Spleen (tissue), 11 donors: ENCODE data around the gene NEDD4L. TPM values are rescaled to one million over a fixed set of nuclear protein-coding genes. Genes with fewer than 3 reads are reported as not detected.

Experiments
- DNase-seq: peaks from one replicate; pipeline ENCODE4 v3.0.0-alpha.2; 2020
- H3K27ac ChIP-seq, 8 donors: fragments of 200-600 bp; sonication (generic) in 7 of 8; 1 replicate in 4 of 8; 2 replicates in 4 of 8; pipeline versions ENCODE4 v1.5.0 to v1.8.0; 2016 to 2021; ENCODE audit warnings: inconsistent platforms in 4 of 8, mild to moderate bottlenecking in 4 of 8, moderate library complexity in 1 of 8
- H3K27me3 ChIP-seq, 7 donors: fragments of 200-600 bp; sonication (generic) in 6 of 7; replicated peaks in 1 of 7; 1 replicate in 4 of 7; 2 replicates in 3 of 7; pipeline versions ENCODE4 v1.5.0 to v1.8.0; 2016 to 2021; ENCODE audit warnings: inconsistent platforms in 3 of 7, mild to moderate bottlenecking in 1 of 7
- H3K36me3 ChIP-seq, 6 donors: fragments of 200-600 bp; sonication (generic) in 5 of 6; 1 replicate in 4 of 6; 2 replicates in 2 of 6; pipeline versions ENCODE4 v1.5.0 to v1.8.0; 2016 to 2021; ENCODE audit warnings: inconsistent platforms in 2 of 6
- H3K4me1 ChIP-seq, 6 donors: fragments of 200-600 bp; sonication (generic) in 5 of 6; 1 replicate in 3 of 6; 2 replicates in 3 of 6; pipeline versions ENCODE4 v1.5.0 to v1.8.0; 2016 to 2021; ENCODE audit warnings: inconsistent platforms in 3 of 6
- H3K4me3 ChIP-seq, 8 donors: fragments of 200-600 bp; sonication (generic) in 7 of 8; 1 replicate in 4 of 8; 2 replicates in 4 of 8; pipeline versions ENCODE4 v1.5.0 to v1.8.0; 2016 to 2021; ENCODE audit warnings: inconsistent platforms in 4 of 8, mild to moderate bottlenecking in 4 of 8, moderate library complexity in 2 of 8
- H3K9me3 ChIP-seq, 8 donors: fragments of 200-600 bp; sonication (generic) in 7 of 8; 1 replicate in 4 of 8; 2 replicates in 4 of 8; pipeline versions ENCODE4 v1.5.0 to v1.8.0; 2016 to 2021; ENCODE audit warnings: inconsistent platforms in 4 of 8
- POLR2A ChIP-seq, 3 donors: fragments of 450-650 bp; IDR thresholded peaks; one replicate each; pipeline ENCODE4 v1.5.1; 2017; ENCODE audit warnings: antibody characterized with exemption in 3 of 3, mild to moderate bottlenecking in 1 of 3
- POLR2AphosphoS5 ChIP-seq, 3 donors: sonication (generic); formaldehyde crosslinking; IDR thresholded peaks; one replicate each; pipeline ENCODE4 v1.5.1; 2017; ENCODE audit warnings: antibody characterized with exemption in 3 of 3
- WGBS, 5 donors: extraction: QIAGEN DNeasy Blood & Tissue Kit in 3 of 5; methylation state at CpG; one replicate each; pipeline versions ENCODE4 v1.1.5 to v1.1.7; 2013 to 2018; 5-methylcytosine and 5-hydroxymethylcytosine counted together
- intact Hi-C: fragments of 100-400 bp; cut with DNase I; formaldehyde crosslinking; loops from one replicate; pipeline ENCODE4 v1.15.0; 2023; ENCODE audit warnings: low total_unique reads
- polyA plus RNA-seq, 3 donors: library from polyadenylated mRNA; stranded (reverse); fragments of 200-250 nt; gene quantifications; one replicate each; pipeline ENCODE4 v1.2.1, GENCODE V29; 2013
- total RNA-seq, 7 donors: library from RNA; depleted of rRNA in 3 of 7; stranded (reverse); fragments of >200 nt in 3 of 7; fragmentation: NEBNext Ultra II Directional in 4 of 7; extraction: Animal tissue kit (Norgen Biotek cat#: 25700) in 4 of 7; gene quantifications; one replicate each; pipeline versions ENCODE4 v1.1.0 to v1.2.1, GENCODE V29; 2016 to 2021
- TF ChIP-seq, protein P1 (sequence below), 11 experiments: fragments of 200-600 bp in 7 of 11; fragments of 450-650 bp in 4 of 11; sonication (generic) in 4 of 11; IDR thresholded peaks in 8 of 11; conservative IDR thresholded peaks in 3 of 11; 1 replicate in 7 of 11; 2 replicates in 4 of 11; pipeline versions ENCODE4 v1.4.0 to v1.8.0; 2016 to 2021; ENCODE audit warnings: antibody characterized with exemption in 11 of 11, inconsistent platforms in 4 of 11, mild to moderate bottlenecking in 1 of 11
- donor health status: healthy with polysubstance abuse.
- donor health status: DM: no; HTN: no; CAD: no; lungs with moderate emphysema.
- donor health status: DM: no; HTN: no; CAD: no.
- donor health status: Bipolar disorder and iron deficiency.
- donor health status: healthy.
- donor health status: DM: no; HTN: no; CAD: no.
- donor health status: DM: yes; HTN: yes; CAD: no.

NEDD4L gene
- total and polyA plus RNA-seq, 10 donors, result 8.7 to 26.9 (median 18.3) TPM

DNA sequence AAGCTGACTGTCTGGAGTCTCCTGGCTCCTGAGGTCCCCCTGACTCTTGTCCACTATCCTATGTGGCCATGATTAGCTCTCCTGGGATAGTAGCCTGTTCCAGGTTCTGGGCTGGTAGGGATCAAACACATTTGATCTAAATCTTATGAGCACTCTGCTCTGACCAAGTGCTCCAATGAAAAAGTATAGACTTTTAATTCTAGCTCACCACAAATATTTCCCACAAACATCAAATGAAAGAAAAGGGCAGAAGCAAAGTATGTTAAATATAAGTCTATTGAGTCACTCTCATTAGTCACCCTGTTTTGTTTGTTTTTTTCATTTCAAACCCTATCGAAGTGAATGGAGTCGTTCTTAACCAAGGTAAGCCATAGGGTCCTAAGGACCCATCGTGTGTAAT, 39.7 kb upstream of the NEDD4L start:
- H3K9me3 ChIP-seq, result no peaks in the 10 kb centered on the region
- no peaks in the 10 kb centered on the region for H3K4me1 ChIP-seq
- no peak for TF ChIP-seq POLR2A (IDR thresholded peaks at IDR 0.05)
- TF ChIP-seq POLR2AphosphoS5 (IDR thresholded peaks at IDR 0.05), result no peak
- TF ChIP-seq, protein P1, sequence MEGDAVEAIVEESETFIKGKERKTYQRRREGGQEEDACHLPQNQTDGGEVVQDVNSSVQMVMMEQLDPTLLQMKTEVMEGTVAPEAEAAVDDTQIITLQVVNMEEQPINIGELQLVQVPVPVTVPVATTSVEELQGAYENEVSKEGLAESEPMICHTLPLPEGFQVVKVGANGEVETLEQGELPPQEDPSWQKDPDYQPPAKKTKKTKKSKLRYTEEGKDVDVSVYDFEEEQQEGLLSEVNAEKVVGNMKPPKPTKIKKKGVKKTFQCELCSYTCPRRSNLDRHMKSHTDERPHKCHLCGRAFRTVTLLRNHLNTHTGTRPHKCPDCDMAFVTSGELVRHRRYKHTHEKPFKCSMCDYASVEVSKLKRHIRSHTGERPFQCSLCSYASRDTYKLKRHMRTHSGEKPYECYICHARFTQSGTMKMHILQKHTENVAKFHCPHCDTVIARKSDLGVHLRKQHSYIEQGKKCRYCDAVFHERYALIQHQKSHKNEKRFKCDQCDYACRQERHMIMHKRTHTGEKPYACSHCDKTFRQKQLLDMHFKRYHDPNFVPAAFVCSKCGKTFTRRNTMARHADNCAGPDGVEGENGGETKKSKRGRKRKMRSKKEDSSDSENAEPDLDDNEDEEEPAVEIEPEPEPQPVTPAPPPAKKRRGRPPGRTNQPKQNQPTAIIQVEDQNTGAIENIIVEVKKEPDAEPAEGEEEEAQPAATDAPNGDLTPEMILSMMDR (IDR thresholded peaks at IDR 0.05 in 8 of 11, conservative IDR thresholded peaks at IDR 0.05 in 3 of 11), result no peak
- no peak for DNase-seq
- H3K27me3 ChIP-seq, result peaks cover 0 to 4% (median 0%) of the 10 kb centered on the region in 7 donors
- H3K4me3 ChIP-seq, result no peak overlapping the region
- 87 to 96% (median 92%) methylated on average over 3 of the region's 3 CpGs for WGBS, 5 donors
- intact Hi-C loops, result no loop called here
- no peak overlapping the region for H3K27ac ChIP-seq
- H3K36me3 ChIP-seq, result no peaks in the 10 kb centered on the region

DNA sequence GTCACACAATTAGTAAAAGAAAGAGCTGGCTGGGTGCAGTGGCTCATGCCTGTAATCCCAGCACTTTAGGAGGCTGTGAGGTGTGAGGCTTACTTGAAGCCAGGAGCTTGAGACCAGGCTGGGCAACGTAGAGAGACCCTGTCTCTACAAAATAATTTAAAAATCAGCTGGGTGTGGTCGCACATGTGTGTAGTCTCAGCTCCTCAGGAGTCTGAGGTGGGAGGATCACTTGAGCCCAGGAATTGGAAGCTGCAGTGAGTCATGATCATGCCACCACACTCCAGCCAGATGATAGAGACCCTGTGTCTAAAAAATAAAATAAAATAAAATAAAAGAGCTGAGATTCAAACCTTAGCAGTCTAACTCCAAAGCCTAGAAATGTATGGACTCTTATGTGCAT, 39.0 kb upstream of the NEDD4L start:
- Histone ChIP-seq H3K27me3 (peaks cover 0 to 4% (median 0%) of the 10 kb centered on the region in 7 donors), H3K9me3 (no peaks in the 10 kb centered on the region), H3K4me1 (no peaks in the 10 kb centered on the region), H3K4me3 (no peak overlapping the region), H3K36me3 (no peaks in the 10 kb centered on the region), H3K27ac (no peak overlapping the region)
- DNase-seq, result no peak
- intact Hi-C loops, result no loop called here
- TF ChIP-seq, protein P1 (IDR thresholded peaks at IDR 0.05 in 8 of 11, conservative IDR thresholded peaks at IDR 0.05 in 3 of 11), result no peak
- TF ChIP-seq POLR2A (IDR thresholded peaks at IDR 0.05) (no peak), POLR2AphosphoS5 (IDR thresholded peaks at IDR 0.05) (no peak)
- 76 to 83% (median 80%) methylated on average over 2 of the region's 2 CpGs for WGBS, 5 donors

DNA sequence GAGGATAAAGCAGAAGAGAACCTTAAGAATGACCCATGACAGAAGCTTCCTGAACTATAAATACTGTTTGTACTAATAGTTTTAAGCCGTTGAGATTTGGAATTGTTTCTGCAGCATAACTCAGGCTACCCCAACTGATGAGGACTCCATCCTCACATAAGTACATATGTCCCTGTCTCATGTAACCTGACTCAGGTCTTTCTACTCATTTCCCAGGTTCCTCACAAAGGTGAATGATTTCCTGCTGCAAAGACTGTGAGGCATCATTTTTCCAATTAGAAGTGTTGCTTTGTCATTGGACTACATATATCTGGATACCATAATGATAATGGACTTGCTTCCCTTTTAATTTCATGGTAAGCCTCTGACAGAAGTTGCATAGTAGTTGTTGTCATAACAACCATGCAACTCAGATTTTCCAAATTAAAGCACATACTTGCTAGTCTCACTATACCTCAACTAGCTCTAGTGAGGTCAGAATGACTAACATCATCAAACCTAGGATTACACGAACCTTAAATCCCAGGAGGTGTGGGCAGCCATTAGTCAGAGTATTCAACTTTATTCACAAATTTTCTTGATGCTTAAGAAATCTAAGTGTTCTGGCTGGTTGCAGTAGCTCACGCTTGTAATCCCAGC, 38.0 kb upstream of the NEDD4L start:
- Histone ChIP-seq H3K4me3 (no peak overlapping the region), H3K27me3 (peaks cover 0 to 4% (median 0%) of the 10 kb centered on the region in 7 donors), H3K36me3 (no peaks in the 10 kb centered on the region), H3K4me1 (no peaks in the 10 kb centered on the region), H3K27ac (no peak overlapping the region), H3K9me3 (no peaks in the 10 kb centered on the region)
- intact Hi-C loops, result no loop called here
- TF ChIP-seq POLR2A (IDR thresholded peaks at IDR 0.05), result no peak
- TF ChIP-seq, protein P1 (IDR thresholded peaks at IDR 0.05 in 8 of 11, conservative IDR thresholded peaks at IDR 0.05 in 3 of 11), result no peak
- no peak for TF ChIP-seq POLR2AphosphoS5 (IDR thresholded peaks at IDR 0.05)
- DNase-seq, result no peak
- WGBS, 5 donors, result 60 to 71% (median 65%) methylated on average over 3 of the region's 3 CpGs

DNA sequence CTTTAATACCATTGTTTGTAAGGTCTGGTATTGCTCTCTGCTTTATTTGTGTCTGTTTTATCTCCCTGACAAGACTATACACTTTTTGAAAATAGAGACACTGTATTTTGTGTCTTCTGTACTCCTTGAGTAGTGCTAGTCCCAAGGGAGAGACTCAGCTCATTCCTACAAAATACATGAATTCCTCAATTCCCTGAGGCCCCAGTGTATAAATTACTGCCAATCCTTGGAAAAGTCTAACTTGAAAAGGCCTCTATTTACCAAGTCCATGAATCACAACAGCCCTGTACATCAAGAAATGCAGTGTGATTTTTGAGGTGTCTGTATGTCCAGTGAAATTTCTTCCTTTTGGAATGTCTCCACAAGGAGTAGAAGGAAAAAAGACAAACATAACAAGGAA, 34.9 kb upstream of the NEDD4L start:
- Histone ChIP-seq H3K4me1 (peaks cover 0 to 4% (median 0%) of the 10 kb centered on the region in 6 donors), H3K27me3 (peaks cover 0 to 4% (median 0%) of the 10 kb centered on the region in 7 donors), H3K27ac (no peak overlapping the region), H3K4me3 (no peak overlapping the region), H3K36me3 (no peaks in the 10 kb centered on the region), H3K9me3 (no peaks in the 10 kb centered on the region)
- intact Hi-C loops, result no loop called here
- no peak for DNase-seq
- TF ChIP-seq POLR2A (IDR thresholded peaks at IDR 0.05) (no peak), POLR2AphosphoS5 (IDR thresholded peaks at IDR 0.05) (no peak)
- TF ChIP-seq, protein P1 (IDR thresholded peaks at IDR 0.05 in 8 of 11, conservative IDR thresholded peaks at IDR 0.05 in 3 of 11), result no peak
